ENCODE results near the gene TYR.
"Not testable (repeated sequence)": the region's sequence is repeated elsewhere in the genome, so short reads cannot be mapped to it uniquely, and the experiment has no call there.

The TYR gene

DNA sequence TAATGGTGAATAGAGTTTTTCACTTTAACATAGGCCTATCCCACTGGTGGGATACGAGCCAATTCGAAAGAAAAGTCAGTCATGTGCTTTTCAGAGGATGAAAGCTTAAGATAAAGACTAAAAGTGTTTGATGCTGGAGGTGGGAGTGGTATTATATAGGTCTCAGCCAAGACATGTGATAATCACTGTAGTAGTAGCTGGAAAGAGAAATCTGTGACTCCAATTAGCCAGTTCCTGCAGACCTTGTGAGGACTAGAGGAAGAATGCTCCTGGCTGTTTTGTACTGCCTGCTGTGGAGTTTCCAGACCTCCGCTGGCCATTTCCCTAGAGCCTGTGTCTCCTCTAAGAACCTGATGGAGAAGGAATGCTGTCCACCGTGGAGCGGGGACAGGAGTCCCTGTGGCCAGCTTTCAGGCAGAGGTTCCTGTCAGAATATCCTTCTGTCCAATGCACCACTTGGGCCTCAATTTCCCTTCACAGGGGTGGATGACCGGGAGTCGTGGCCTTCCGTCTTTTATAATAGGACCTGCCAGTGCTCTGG, at the start of gene TYR:
Gene TYR, plus strand, starts transcription at position 185 of the 541 bp plus-strand sequence. Its CDS starts 79 bp downstream, at position 264.
- in situ Hi-C loops (cut with HindIII; ENCODE audit: low sequenced_read_pairs) = no loop called here

DNA sequence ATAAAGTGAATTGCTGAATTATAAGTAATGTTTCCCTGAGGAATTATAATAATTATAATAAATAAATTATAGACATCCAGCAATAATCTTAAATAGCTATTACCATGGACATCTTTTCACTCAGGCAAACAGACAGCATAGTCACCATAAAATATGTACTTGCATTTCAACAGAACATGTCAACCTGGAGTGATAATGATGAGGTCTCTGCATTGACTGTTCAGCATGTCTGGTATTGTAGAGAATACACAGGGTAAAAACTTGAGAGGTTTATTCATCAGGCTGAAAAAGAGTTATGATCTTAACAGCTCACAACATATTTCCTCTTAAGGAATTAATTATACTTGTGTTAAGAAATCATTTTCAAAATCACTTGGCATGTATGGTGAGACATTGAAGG, 41.1 kb upstream of the TYR start:
- in situ Hi-C loops (cut with HindIII; ENCODE audit: low sequenced_read_pairs) = no loop called here

DNA sequence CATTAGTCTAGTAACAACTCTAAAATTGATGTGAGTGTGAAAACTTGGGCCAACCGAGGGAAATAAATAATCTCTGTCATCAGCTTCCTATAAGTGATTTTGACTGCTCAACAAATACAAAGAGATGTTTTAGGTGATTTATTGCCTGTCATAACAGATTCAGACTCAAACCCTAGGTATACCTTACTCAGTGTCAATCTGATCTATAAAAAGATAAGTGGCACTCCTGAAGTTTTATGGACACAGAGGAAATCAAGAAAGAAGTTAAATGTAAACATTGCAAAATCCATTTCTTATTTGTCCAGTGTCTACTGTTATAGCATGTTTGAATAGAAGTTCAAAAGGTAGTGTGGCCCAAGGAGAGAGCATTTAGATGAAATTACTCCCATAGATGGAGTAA, 30.4 kb upstream of the TYR start:
- in situ Hi-C loops (cut with HindIII; ENCODE audit: low sequenced_read_pairs) = no loop called here

DNA sequence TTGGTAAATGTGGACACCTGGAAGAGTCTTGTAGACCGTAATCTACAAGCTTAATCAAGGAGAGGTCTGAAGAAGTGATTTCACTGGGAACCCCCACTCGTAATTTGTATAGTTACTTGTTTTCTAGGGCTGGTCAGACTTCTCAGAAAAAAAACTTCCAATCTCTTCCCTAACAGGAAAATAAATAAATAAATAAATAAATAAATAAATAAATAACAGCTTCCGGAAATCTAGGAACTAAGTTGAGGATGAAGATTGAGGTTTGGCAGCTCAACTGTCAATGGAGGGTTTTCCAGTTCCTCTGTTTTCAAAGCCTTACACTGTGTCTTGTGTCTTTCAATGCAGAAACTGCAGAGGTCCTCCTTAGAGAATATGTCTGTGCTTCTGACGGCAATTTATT, 17.7 kb upstream of the TYR start:
- in situ Hi-C loops (cut with HindIII; ENCODE audit: low sequenced_read_pairs) = no loop called here

DNA sequence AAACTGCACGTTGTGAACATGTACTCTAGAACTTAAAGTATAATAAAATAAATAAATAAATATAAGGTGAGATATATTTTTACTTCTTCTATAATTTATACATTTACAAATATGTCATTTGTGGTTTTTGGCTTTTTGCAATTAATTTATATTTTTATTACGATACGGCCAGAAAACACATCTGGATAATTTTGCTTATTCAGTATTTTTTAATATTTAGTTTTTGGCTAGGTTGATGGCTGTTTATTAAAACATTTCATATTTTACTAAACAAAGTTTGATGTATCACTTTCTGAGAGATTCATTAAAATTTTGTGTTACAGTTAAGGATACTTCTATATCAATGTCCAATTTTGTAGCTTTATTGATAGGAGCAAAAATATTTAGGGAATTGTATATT, 15.7 kb upstream of the TYR start:
- in situ Hi-C loops (cut with HindIII; ENCODE audit: low sequenced_read_pairs) = no loop called here

DNA sequence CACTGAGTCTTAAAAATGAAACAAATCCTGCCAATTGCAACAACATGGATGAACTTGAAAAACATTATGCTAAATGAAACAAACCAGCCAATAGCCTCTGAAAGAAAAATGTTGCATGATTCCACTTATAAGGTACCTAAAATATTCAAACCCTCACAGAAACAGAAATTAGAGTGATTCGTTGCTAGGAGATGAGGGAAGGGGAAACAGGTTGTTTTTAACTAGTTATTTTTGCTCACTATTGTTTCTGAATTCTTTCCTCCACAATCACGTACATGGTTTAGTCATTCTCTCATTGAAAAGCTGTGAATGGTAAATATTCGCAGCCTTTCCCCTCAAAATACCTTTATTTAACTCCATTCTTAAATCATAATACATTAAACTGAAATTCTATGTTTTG, 14.0 kb upstream of the TYR start:
- in situ Hi-C loops (cut with HindIII; ENCODE audit: low sequenced_read_pairs) = no loop called here

DNA sequence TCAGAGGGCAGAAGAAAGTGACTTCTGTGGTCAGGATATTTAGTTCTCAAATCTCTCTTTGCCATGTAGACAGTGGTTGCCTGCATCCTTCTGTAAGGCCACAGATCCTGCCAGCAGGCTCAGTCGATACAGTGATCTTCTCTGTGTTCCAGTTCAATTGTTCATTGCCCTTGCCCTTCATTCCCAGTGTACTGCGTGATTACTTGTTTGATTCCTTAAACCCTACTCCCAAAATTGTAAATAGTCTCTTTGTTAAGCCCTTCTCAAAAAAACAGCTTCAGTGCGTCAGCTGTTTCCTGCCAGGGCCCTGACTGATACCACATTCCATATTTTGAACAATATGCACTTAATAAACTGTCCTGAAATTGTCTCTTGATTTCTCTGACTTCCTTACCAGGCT, 9.3 kb upstream of the TYR start:
- in situ Hi-C loops (cut with HindIII; ENCODE audit: low sequenced_read_pairs) = no loop called here

DNA sequence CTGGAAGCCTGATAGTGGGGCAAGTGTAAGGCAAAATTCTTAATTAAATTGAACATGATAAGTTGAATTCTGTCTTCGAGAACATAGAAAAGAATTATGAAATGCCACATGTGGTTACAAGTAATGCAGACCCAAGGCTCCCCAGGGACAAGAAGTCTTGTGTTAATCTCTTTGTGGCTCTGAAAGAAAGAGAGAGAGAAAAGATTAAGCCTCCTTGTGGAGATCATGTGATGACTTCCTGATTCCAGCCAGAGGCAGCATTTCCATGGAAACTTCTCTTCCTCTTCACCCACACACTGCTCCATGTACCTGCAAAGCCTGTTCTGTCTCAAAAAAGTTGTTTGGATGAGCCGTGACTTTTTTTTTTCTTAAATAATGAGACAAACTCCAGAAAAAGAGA, 1.9 kb upstream of the TYR start:
- in situ Hi-C loops (cut with HindIII; ENCODE audit: low sequenced_read_pairs) = no loop called here

DNA sequence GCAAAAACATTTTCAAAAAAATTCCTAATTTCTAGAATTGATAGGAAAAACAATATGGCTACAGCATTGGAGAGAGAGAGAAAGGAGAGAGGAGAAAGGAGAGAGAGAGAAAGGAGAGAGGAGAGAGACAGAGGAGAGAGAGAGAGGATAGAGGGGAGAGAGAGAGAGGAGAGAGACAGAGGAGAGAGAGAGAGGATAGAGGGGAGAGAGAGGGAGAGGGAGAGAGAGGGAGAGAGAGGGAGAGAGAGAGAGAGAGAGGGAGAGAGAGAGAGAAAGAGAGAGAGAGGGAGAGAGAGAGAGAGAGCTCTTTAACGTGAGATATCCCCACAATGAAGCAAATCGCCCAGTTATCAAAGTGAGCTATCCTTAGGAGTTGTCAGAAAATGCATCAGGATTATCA, 737 bp upstream of the TYR start:
- in situ Hi-C loops (cut with HindIII; ENCODE audit: low sequenced_read_pairs) = no loop called here

DNA sequence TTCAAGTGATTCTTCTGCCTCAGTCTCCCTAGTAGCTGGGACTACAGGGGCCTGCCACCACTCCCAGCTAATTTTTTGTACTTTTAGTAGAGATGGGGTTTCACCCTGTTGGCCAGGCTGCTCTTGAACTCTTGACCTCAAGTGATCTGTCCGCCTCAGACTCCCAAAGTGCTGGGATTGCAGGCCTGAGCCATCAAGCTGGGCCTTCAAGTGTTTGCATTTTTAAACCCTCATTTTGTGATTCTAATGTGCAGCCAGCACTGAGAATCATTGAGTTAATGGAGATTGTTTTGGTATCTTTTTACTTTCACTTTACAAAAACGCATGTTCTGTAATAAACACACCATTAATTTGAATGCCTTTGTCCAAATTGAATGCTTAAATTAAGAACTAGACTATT, 3.4 kb downstream of the TYR start:
- in situ Hi-C loops (cut with HindIII; ENCODE audit: low sequenced_read_pairs) = no loop called here

DNA sequence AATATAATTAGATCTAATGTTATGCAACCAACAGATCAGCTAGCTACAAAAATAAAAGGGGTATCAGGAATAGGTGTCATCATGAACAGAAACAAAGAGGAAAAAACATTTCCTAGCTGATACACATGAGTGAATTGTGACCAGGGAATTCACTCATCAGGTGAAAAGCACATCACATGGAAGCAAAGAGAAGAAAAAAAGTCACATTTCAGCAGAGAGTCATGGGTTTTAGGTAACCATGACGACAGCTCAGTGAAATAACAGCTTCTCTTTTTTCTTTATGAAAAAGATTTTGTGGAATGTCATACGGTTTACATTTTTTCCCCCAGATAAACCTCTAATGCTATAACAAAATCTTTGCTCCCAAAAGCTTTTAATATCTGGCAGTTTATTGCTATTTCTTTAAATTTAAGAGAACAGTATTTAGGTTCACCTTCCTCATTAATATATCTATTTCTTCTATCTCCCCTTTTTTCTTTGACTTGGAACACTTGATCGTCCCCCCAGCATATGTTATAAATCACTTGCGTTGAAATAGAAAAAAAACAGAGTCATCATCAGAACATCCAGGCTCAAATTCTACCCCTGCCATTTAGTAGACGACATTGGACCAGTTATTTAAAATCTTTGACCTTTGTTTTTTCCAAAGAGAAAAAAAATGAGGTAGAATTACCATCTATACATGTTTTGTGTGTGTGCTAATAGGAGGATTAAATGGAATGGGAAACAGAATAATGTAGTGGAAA, 5.3 kb downstream of the TYR start:
- in situ Hi-C loops (cut with HindIII; ENCODE audit: low sequenced_read_pairs) = no loop called here

DNA sequence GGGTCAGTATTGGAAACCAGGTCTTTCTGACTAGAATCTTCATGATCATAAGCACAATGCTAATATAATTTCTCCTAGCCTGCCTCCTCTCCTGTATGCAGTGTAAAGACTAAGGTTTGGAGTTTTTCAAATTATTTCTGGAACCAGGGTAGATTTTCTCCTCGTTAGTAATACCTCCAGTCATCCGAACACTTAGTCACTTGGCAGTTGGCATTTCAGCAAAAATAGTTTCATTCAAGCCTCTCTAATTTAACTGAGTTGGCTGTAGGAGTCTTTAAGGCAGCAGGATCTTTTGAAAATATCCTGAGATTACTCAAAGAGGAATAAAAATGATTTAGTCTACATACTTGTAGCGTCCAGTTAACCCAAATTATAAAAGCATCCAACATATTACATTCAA, 6.3 kb downstream of the TYR start:
- in situ Hi-C loops (cut with HindIII; ENCODE audit: low sequenced_read_pairs) = no loop called here

DNA sequence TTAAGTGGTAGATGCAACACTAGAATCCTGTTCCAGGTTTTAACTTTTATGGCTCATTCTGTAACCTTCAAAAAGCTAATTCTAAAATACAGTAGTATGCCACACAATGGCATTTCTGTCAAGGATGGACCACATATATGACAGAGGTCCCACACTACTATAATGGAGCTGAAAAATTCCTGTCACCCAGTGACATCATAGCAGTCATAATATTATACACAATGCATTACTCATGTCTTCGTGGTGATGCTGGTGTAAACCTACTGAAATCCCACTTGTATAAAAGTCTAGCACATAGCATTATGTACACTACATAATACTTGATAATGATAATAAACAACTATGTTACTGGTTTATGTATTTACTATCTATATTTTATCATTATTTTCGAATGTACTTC, 12.1 kb downstream of the TYR start:
- in situ Hi-C loops (cut with HindIII; ENCODE audit: low sequenced_read_pairs) = no loop called here

DNA sequence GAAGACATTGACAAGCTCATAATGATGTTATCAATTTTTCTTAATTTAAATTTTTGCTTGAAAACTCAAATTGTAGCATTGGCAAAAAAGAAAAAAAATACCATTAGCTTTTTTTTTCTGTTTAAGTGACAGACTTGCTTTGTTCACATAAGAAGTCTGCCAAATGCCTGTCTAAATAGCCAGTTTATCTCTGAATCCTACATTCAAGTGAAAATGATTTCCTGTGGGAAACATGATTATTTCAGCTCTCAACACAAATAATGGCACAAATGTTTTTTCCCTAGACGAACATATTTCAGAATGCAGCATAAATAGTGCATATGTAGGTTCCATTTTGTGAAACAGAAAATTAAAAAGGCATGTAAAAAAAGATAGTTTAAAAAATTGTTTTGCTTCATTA, 23.5 kb downstream of the TYR start:
- in situ Hi-C loops (cut with HindIII; ENCODE audit: low sequenced_read_pairs) = no loop called here

DNA sequence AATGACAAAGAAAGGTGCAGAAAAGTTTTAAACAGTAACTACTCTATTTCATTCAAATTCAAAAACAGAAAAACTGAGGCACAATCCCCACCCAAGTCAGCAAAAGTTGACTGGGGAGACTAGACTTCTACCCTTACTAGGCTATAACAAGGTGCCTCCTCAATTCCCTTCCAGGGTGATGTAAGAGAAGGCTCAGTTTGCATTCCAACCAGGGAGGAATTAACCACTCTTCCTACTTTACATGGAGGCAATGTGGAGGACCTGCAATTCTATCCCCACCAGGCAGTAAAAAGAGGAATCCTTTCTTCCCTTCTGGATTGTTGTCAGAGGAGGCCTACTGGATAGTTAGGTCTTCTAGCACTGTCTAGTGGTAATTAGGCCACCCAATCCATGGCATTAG, 26.1 kb downstream of the TYR start:
- in situ Hi-C loops (cut with HindIII; ENCODE audit: low sequenced_read_pairs) = no loop called here

DNA sequence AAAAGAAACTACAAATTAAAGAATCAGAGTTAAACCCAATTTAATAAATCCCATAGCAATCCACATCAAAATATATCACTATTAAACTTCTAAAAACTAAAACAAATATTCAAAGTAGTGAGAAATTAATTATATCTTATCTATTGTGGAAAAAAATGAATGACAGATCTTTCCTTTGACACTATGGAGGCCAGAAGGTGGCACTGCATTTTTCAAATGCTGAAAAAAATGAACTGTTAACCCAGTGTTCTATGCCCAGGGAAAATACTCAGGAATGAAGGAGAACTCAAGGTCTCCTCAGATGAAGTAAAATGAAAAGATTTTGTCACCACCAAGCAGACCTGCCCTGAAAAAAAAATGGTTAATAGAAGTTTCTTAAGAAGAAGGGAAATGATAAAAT, 27.7 kb downstream of the TYR start:
- in situ Hi-C loops (cut with HindIII; ENCODE audit: low sequenced_read_pairs) = no loop called here

DNA sequence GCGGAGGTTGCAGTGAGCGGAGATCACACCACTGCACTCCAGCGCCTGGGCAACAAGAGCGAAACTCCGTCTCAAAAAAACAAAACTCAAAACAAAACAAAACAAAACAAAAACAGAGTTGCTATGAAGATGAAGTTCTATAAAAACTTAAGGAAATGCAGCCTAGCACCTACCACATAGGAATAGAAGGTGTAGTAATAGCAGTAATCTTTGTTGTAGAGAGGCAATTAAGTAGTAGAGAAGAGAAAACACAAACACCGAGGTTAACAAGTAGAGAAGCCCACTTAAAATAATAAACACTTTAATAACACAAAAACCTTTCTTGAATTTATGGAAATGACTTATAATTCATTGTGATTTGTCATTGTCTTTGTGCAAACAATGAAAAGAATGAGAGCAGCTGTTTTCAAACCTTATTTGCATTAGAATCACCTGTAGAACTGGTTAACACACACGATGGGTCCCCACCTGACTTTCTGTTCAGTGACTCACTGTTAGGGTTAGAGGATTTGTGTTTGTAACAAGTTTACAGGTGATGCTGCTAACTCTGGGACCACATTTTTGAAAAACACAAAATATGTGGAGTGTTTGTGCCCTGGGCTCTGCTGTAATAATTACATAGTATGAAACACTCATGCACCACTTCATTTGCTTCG, 43.1 kb downstream of the TYR start:
- in situ Hi-C loops (cut with HindIII; ENCODE audit: low sequenced_read_pairs) = no loop called here

DNA sequence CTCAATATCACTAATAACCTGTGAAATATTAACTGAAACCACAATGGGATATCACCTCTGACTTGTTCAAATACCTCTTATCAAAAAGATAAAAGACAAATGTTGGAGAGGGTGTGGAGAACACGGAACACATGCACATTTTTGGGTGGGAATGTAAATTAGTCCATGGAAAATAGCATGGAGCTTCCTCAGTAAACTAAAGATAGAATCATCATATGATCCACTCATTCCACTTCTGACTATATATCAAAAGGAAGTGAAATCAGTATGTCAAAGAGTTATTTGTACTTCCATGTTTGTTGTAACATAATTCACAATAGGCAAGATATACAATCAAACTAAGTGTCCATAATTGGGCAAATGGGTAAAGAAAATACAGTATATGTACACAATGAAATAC, 57.4 kb downstream of the TYR start:
- in situ Hi-C loops (cut with HindIII; ENCODE audit: low sequenced_read_pairs) = no loop called here

DNA sequence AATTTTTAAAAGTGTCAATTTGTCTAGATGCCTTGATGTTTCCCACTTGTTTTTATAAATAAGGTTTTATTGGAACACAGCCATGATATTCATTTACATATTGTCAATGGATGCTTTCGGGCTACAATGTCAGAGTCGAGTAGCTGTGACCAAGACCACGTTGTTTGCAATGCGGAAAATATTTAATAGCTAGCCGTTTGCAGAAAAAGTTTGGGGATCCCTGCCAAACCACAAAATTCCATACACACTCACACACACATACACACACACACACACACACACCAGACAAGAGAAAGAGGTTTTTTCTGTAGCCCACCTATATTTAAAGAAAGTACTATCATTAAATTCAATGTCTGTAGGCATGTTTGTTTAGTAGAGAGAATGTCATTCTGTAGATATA, 58.3 kb downstream of the TYR start:
- in situ Hi-C loops (cut with HindIII; ENCODE audit: low sequenced_read_pairs) = no loop called here

DNA sequence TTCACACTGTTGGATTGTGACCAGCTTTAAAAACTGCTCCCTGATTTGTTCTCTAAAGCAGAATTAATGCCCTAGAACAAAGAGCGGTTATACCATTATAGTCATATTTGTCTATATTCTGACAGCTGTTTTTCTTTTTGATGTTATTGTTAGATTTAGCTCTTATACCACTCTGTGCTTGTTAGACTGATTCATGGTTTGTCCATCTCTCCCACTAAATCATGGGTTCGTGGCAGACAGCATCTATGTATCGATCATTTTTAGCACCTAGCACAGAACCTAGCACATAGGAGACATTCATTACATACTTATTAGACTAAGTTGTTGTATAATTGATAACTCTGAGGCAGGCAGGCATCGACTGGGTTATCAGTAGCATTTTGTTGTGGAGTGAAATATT, 69.3 kb downstream of the TYR start:
- in situ Hi-C loops (cut with HindIII; ENCODE audit: low sequenced_read_pairs) = not testable (repeated sequence)

DNA sequence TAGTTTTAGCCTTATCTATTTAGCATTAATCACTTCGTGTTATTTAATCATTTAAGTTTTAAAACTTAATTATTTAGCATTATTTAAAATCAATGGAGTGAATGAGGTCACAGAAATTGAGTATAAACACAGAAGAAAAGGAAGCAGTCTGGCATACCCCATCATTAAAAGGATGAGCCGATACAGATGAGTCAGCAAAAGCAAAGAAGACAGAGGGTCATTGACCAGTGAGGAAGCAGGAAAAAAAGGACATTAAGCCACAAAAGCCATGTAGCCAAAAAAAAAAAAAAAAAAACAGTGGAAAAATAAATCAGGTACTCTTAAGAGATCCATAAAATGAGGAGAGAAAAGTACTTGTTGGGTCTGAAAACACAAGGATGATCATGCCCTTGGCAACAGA, 71.5 kb downstream of the TYR start:
- in situ Hi-C loops (cut with HindIII; ENCODE audit: low sequenced_read_pairs) = no loop called here

DNA sequence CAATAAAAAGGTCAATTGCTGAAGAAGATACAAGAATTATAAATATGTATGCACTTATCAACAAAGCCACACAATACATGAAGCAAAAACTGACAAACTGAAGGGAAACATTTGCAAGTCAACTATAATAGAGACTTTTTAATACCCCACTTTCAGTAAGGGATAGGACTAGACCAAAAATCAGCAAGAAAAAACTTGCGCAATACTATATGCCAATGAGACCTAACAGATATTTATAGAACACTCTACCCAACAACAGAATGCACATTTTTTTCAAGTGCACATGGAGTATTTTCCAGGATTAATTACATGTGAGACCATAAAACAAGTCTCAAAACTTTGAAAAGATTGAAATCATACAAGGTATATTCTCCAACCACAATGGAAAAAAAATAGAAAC, 83.8 kb downstream of the TYR start:
- in situ Hi-C loops (cut with HindIII; ENCODE audit: low sequenced_read_pairs) = not testable (repeated sequence)

Data from DLD1 (cell line).